NCI-H526 (cell line): ENCODE data around the gene TSEN15.

Experiments used
- DNase-seq, 2 experiments: peaks; one replicate each; lab custom pipeline; 2025; lab: John Stamatoyannopoulos, UW

Gene TSEN15

GRCh38 chr1:184101571-184101970, 50.0 kb downstream of the TSEN15 start:
- DNase-seq, result no peak

GRCh38 chr1:184110272-184111204, 59.0 kb downstream of the TSEN15 start:
- peak in 1 of 2 experiments; percentile 11 for DNase-seq

- DNase-seq, result no peak
These were observed 60.8 kb downstream of the TSEN15 start for GRCh38 chr1:184112176-184112948.

- peak in 1 of 2 experiments; percentile 22 for DNase-seq
These were observed 61.7 kb downstream of the TSEN15 start for GRCh38 chr1:184113251-184113650.

- DNase-seq, result no peak
These were observed 63.4 kb downstream of the TSEN15 start for GRCh38 chr1:184114818-184115398.

- no peak for DNase-seq
These were observed 64.8 kb downstream of the TSEN15 start for GRCh38 chr1:184116287-184116686.

- DNase-seq, result peak in 1 of 2 experiments; percentile 13
These were observed 66.5 kb downstream of the TSEN15 start for GRCh38 chr1:184118046-184118445.
